ENCODE data around the gene GPR15LG. TPM values are rescaled to one million over a fixed set of nuclear protein-coding genes. Genes with fewer than 3 reads are reported as not detected.
A peak's percentile ranks its signal among the peaks of the same experiment; 100 is the strongest.
"Not testable (repeated sequence)": the region's sequence is repeated elsewhere in the genome, so short reads cannot be mapped to it uniquely, and the experiment has no call there.

GPR15LG gene
- under 1 TPM; 0.17 to 0.53 (median 0.40) TPM for polyA plus RNA-seq (ENCODE audit: insufficient read length in 3 of 3)
- long read RNA-seq, donor 1 = 0 reads
- long read RNA-seq, donor 2, partial matches to known transcripts = 0 of 1 reads
- long read RNA-seq, donor 2, other reads (novel, unspliced or antisense) = 0 of 1 reads
- long read RNA-seq, donor 3 = 0 reads
- long read RNA-seq, donor 4 = 0 reads
- long read RNA-seq, donor 5 = 0 reads
- long read RNA-seq, donor 6 = 0 reads
- long read RNA-seq, donor 7 = 0 reads
- long read RNA-seq, donor 8 = 0 reads
- long read RNA-seq, donor 9 = 0 reads
- long read RNA-seq, donor 10 = 0 reads
- long read RNA-seq, donor 11 = 0 reads
- long read RNA-seq, donor 12 = 0 reads
- long read RNA-seq, donor 13 = 0 reads
- long read RNA-seq, donor 14 = 0 reads
- long read RNA-seq, donor 15 = 0 reads
- long read RNA-seq, donor 16, partial matches to known transcripts = 0 of 2 reads
- long read RNA-seq, donor 16, other reads (novel, unspliced or antisense) = 0 of 2 reads

DNA sequence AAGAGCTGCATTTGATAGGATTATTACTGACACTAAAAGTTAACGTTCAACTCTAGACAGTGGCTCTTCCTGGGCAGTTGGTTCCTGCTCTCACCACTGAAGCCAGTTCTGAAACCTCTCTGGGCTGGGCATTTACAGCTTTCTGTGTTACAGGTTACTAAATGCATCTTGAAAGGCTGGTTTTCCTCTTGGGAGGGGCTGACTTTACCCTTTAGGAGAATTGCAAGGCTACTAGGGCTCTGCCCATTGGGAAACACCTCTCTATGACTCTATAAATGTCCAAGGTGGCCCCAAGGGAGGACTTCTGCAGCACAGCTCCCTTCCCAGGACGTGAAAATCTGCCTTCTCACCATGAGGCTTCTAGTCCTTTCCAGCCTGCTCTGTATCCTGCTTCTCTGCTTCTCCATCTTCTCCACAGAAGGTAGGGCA, at the start of gene GPR15LG:
Gene GPR15LG, plus strand, starts transcription at position 301 of the 429 bp plus-strand sequence. Its CDS starts 51 bp downstream, at position 352.
- DNase-seq (ENCODE audit: extremely low read depth in 1 of 11, low read depth in 9 of 11, low spot score in 4 of 11) = no peak

GRCh38 chr10:84125910-84126784, 47.5 kb upstream of the GPR15LG start:
- not testable (repeated sequence) for DNase-seq (ENCODE audit: extremely low read depth in 1 of 11, low read depth in 9 of 11, low spot score in 4 of 11)

GRCh38 chr10:84126785-84127167, 46.8 kb upstream of the GPR15LG start:
- no peak for DNase-seq (ENCODE audit: extremely low read depth in 1 of 11, low read depth in 9 of 11, low spot score in 4 of 11)

DNA sequence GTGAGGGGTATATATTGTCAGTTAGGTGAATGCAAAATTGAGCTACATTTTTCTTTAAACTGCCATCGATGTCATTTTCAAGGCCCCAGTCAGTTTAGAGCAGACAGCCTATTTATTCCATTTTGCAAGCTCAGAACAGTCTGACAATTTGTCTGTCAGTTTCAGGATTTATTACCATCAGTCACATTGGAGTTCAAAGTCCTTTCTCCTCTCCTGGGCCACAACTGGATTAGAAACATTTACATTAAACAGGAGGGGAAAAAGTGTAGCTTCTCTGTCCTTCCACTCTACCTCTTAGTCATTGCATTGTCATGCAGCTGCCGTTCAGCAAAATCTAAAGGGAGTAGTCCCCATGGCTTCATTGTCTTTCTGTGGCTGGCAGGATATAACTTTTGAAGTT, 37.8 kb upstream of the GPR15LG start:
- no peak for DNase-seq (ENCODE audit: extremely low read depth in 1 of 11, low read depth in 9 of 11, low spot score in 4 of 11)

DNA sequence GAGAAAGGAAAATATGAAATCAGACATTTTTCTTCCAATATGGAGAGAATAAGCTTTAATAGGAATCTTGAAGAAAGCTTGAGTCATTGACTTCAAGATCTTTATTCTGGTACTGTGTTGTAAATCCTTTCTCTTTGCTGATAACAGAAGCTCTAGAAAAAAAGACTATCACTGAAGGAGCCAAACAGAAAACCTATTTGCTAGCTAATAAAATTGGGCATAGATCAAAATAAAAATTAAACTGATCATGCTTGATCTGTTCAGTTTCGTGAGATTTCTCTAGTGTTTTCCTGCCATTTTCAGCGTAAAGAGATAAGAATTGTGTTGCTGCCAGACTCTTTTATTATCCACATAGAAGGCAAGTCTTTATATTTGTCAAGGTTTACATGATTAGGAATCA, 35.8 kb upstream of the GPR15LG start:
- no peak for DNase-seq (ENCODE audit: extremely low read depth in 1 of 11, low read depth in 9 of 11, low spot score in 4 of 11)

DNA sequence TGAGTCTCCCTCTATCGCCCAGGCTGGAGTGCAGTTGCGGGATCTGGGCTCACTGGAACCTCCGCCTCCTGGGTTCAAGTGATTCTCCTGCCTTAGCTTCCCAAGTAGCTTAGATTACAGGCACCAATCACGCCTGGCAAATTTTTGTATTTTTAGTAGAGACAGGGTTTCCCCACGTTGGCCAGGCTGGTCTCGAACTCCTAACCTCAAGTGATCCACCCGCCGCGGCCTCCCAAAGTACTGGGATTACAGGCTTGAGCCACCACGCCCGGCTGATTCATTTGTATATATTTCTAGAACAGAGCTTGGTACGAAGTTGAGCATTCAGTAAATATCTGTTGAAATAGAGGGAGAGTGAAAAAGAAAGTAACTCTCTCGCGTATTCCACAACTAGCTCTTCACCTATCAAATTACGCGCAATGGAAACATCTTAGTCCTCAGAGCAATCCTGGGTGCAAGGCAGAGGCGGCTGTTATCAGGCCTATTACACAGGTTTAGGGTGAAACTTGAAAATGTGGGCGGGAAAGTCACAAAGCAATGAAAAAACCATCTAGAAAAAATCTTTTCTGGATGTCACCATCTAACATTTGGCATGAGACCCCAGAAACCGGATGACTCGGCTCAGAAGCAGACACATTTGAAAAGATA, 35.0 kb upstream of the GPR15LG start:
- no peak for DNase-seq (ENCODE audit: extremely low read depth in 1 of 11, low read depth in 9 of 11, low spot score in 4 of 11)

- peak; percentile 93 to 98 (median 97) for DNase-seq (ENCODE audit: extremely low read depth in 1 of 11, low read depth in 9 of 11, low spot score in 4 of 11)
These were observed 34.2 kb upstream of the GPR15LG start, which contains the start of gene GHITM for GRCh38 chr10:84139126-84140035. Gene GHITM, plus strand, starts transcription at chr10:84139509. Its CDS starts 1,992 bp downstream, at chr10:84141501.

GRCh38 chr10:84140036-84140379, 33.6 kb upstream of the GPR15LG start:
- no peak for DNase-seq (ENCODE audit: extremely low read depth in 1 of 11, low read depth in 9 of 11, low spot score in 4 of 11)

DNA sequence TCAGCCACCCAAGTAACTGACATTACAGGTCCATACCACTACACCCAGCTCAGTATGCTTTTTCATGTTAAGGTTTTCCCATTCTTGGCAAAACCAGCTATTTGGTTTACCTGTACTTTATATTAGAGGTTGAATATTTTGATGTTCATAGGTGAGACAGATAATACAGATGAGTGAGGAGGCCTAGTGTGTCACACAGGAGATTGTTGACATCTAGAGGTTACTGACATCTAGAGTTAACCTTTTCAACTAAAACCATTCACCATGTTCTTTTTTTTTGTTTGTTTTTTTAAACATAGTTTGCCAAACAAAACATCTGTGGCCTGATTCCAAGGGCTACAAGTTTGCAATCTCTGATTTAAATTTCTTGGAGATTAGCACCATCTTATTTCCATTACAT, 26.3 kb upstream of the GPR15LG start:
- no peak for DNase-seq (ENCODE audit: extremely low read depth in 1 of 11, low read depth in 9 of 11, low spot score in 4 of 11)

DNA sequence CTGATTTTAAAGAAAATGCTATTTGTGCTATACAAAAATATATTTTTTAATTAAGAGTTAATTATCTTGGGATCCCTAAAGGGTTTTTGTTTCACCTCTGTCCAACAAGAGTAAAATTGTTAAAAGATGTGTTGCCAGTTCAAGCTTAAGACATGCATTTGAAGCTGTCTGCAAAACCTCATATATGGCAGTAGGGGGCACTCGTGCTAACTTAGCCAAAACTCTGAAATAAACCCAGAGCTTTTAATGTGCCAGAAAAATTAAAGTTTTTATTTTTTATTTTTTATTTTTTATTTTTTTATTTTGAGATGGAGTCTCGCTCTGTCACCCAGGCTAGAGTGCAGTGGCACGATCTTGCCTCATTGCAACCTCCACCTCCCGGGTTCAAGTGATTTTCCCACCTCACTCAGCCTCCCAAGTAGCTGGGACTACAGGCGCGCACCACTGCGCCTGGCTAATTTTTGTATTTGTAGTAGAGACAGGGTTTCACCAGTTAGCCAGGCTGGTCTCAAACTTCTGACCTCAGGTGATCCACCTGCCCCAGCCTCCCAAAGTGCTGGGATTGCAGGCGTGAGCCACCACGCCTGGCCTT, 25.5 kb upstream of the GPR15LG start:
- DNase-seq (ENCODE audit: extremely low read depth in 1 of 11, low read depth in 9 of 11, low spot score in 4 of 11) = not testable (repeated sequence)

GRCh38 chr10:84149854-84150253, 23.7 kb upstream of the GPR15LG start:
- no peak for DNase-seq (ENCODE audit: extremely low read depth in 1 of 11, low read depth in 9 of 11, low spot score in 4 of 11)

DNA sequence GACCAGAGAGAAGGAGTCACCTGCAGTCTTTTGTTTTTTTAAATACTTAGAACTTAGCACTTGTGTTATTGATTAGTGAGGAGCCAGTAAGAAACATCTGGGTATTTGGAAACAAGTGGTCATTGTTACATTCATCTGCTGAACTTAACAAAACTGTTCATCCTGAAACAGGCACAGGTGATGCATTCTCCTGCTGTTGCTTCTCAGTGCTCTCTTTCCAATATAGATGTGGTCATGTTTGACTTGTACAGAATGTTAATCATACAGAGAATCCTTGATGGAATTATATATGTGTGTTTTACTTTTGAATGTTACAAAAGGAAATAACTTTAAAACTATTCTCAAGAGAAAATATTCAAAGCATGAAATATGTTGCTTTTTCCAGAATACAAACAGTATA, 20.8 kb upstream of the GPR15LG start:
- no peak for DNase-seq (ENCODE audit: extremely low read depth in 1 of 11, low read depth in 9 of 11, low spot score in 4 of 11)

GRCh38 chr10:84155521-84155920, 18.1 kb upstream of the GPR15LG start:
- no peak for DNase-seq (ENCODE audit: extremely low read depth in 1 of 11, low read depth in 9 of 11, low spot score in 4 of 11)

- no peak for DNase-seq (ENCODE audit: extremely low read depth in 1 of 11, low read depth in 9 of 11, low spot score in 4 of 11)
These were observed 17.6 kb upstream of the GPR15LG start for GRCh38 chr10:84156009-84156408.

DNA sequence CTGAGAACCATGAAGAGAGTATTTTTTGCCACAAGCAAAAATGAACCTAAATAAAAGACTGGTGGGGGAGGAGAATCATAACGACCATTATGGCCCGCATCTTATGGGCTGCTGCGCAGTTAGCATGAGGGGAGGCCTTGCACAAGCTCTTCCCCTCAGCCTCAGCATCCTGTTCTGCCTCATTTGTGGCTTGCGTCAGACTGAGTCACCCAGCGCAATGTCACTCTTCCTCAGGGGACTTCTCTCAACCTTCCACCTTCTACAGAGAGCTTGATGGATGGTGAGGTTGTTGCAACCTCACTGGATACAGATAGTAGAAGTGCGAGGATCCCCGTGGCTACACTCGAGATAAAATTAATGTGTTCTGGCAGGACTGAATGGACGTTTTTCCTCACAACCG, 16.8 kb upstream of the GPR15LG start:
- DNase-seq (ENCODE audit: extremely low read depth in 1 of 11, low read depth in 9 of 11, low spot score in 4 of 11) = no peak

DNA sequence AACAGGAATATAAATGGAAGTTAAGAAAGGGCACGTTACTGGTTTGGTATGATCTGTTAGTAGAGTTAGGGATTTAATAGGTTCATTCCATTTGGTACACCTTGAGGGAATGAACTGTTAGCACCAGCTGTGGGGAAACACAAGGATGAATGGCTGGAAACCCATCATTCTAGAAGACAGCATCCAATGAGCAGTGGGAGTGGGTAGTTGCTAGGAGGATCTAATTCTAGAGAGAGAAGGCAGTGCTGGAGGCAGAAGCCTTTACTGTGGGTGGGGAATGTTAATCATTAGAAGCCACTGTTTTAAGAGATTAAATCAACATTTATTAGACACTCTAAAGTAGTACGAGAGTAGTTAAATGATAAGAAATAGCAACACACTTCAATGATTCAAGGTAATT, 15.5 kb upstream of the GPR15LG start:
- DNase-seq (ENCODE audit: extremely low read depth in 1 of 11, low read depth in 9 of 11, low spot score in 4 of 11) = no peak

- no peak for DNase-seq (ENCODE audit: extremely low read depth in 1 of 11, low read depth in 9 of 11, low spot score in 4 of 11)
These were observed 15.1 kb upstream of the GPR15LG start for GRCh38 chr10:84158550-84158949.

DNA sequence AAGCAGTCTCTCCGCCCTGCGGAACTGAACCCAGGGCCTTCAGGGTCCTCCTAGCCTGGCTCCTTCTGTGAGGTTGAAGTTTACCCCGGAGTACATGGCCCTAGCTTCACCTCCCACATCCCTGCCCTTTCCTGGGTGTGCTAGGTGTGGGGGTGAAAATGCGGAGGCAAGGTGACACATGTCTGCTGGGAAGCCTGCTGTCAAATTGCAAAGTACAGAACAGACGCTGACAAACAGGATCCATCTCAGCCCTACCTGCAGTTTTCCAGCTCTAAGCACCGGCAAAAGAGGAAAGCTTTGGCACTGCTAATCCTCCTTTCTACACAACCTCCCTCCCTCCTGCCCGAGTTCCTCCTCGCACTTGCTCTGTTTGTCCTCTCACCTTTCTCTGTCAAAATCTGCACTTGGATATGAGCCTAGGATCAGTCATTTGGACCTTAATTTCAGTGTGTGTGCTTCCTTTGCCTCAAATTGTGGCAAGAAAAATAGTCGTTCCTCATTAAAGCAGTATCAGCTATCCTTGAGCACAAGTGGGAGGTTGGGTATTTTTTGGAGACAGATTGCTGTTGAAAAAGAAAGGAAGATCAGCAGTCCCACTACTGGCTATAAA, 14.4 kb upstream of the GPR15LG start:
- DNase-seq (ENCODE audit: extremely low read depth in 1 of 11, low read depth in 9 of 11, low spot score in 4 of 11) = no peak
